LNCaP clone FGC (cell line): Measurements from ENCODE around the gene IQGAP3.

Source experiments
- DNase-seq: peaks from one replicate; pipeline ENCODE4 v3.0.0-alpha.2; 2011; ENCODE audit warnings: low read depth
- H3K4me3 ChIP-seq: 2 replicates; pipeline ENCODE4 v1.5.1; 2011; ENCODE audit warnings: mild to moderate bottlenecking, low read depth, low read length, control low read depth
- TF ChIP-seq, protein P1 (sequence below): IDR thresholded peaks from 2 replicates; pipeline ENCODE4 v1.5.1; 2012; ENCODE audit warnings: mild to moderate bottlenecking; ENCODE audit not compliant: control insufficient read depth, insufficient read depth; ENCODE audit errors: extremely low read depth

Gene IQGAP3

DNA sequence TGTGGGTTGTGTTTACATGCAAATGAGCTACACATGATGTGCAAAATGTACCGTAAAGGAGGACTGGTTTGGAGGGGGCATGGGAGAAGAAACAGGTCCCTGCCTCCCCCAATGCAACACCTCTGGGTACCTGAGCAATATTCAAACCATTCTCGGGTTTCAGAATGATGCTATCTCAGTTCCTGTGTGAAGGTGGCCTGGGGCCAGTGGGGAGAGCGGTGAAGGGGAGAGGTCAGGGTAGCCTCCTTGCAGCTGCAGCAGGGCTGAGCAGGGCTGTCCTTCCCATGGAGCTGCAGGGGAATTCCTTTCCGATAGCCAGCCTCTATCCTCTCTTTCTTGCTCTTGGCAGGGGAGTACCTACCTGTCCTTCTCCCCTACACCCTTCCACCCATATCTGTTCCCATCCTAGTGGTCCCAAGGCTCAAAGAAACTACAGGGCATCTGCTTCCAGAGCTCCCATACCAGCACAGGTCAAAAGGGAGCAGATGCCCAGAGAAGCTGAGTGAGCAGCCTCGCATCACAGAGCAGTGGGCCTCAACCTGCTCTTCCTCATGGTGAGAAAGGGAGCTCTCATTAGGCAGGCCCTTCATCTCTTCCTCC, 83.7 kb downstream of the IQGAP3 start:
- no peak for DNase-seq
- TF ChIP-seq, protein P1, sequence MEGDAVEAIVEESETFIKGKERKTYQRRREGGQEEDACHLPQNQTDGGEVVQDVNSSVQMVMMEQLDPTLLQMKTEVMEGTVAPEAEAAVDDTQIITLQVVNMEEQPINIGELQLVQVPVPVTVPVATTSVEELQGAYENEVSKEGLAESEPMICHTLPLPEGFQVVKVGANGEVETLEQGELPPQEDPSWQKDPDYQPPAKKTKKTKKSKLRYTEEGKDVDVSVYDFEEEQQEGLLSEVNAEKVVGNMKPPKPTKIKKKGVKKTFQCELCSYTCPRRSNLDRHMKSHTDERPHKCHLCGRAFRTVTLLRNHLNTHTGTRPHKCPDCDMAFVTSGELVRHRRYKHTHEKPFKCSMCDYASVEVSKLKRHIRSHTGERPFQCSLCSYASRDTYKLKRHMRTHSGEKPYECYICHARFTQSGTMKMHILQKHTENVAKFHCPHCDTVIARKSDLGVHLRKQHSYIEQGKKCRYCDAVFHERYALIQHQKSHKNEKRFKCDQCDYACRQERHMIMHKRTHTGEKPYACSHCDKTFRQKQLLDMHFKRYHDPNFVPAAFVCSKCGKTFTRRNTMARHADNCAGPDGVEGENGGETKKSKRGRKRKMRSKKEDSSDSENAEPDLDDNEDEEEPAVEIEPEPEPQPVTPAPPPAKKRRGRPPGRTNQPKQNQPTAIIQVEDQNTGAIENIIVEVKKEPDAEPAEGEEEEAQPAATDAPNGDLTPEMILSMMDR, result no peak
- H3K4me3 ChIP-seq, result no peak overlapping the region

DNA sequence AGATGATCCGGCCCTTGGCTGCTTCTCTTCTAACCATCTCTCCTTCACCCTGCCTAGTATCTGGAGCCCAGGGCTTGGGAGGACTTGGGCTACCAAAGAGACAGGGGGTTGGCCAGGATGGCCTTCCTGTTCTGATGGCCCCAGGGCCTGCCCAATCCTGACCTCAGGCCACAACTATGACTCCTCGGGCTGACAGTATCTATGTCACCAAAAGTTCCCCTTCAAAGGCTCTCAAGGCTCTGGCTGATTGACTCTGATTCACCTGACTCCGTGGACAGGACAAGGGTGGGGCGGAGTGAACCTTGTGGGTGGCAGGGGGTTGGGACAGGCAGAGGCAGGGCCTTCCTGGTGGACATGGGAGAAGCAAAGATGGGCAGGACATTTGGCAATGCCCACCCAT, 84.5 kb downstream of the IQGAP3 start:
- TF ChIP-seq, protein P1, result no peak
- no peak overlapping the region for H3K4me3 ChIP-seq
- DNase-seq, result no peak

DNA sequence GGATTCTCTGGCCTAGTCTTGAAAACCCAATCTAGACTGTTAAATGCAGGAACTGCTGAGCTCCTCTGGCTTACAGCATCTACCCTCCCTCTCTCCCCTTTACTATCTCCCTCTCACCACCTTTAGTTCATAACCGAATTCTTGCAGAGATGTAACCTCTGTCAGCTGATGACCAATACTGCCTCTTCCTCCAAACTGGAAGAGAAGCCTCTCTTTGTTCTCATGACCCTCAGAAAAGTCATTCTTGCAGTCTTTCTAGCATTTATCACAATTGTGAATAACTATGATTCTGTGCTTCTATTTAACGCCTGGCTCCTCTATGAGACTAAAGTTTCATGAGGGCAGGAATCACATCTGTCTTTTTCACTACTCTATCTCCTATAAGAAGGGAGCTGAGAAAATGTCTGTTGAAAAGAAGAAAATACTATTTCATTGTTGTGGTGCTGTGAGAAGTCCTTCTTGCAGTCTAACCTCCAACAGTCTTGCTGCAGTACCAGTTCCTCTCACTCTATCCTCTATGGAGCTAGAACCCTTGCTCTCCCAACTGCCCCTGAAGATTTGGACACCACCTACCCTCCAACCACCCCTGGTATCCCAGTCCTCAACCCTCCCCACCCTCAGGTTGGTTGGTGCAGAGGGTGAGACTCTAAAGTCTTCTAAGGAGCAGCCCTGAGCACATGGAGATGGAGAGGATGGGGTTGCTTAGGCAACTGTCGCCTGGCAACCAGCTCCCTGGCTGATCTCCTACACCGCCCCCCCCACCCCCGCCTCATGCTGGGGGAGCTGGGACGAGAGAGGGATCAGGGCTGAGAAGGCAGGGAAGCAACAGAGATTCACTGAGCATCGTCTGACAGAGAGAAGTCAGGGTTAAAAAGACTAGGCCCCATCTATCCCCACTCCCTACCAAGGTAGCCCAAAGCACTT, 85.7 kb downstream of the IQGAP3 start:
- no peak for DNase-seq
- TF ChIP-seq, protein P1, result no peak
- H3K4me3 ChIP-seq, result no peak overlapping the region

DNA sequence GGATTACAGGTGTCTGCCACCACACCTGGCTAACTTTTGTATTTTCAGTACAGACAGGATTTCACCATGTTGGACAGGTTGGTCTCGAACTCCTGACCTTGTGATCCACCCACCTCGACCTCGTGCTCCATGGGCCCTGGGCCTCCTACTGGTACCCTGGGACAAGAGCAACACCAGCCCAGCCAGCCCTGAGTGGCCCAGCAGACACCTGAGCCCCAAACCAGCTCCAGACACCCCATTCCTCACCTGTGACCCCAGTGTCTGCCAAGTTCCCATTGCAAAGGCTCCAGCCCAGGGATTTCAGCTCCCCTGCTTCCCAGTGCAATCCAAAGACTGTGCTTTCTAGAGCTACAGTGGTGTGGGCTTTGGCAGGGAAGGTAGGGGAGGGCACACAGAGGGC, 86.4 kb downstream of the IQGAP3 start:
- DNase-seq, result no peak
- TF ChIP-seq, protein P1, result no peak
- no peak overlapping the region for H3K4me3 ChIP-seq

DNA sequence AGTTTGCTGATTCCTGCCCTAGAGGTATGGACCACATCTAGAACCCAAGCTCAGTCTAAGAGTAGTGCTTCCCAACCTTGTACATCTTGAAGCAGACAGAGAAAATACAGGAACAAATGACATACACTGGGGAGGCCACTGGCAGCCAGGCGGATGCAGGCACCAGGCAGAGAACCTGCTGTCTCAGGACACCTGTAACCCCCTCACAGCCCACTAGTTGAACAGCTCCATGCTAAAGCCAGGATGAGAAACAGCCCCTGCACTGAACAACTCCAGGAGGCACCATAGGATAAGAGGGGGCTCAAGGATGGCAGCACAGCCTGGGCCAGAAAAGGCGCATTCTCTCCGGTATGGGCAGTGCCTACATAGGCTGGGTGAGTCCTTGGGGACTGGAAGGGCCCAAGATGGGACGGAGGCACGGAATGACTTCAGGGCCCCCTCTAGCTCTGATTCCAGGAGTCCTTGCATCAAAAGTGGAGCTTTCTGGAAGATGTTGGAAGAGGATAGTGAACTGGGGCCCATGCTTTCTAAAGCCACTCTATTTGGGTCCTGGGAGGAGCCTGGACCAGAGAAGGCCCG, 87.8 kb downstream of the IQGAP3 start:
- H3K4me3 ChIP-seq, result no peak overlapping the region
- TF ChIP-seq, protein P1, result no peak
- DNase-seq, result no peak

DNA sequence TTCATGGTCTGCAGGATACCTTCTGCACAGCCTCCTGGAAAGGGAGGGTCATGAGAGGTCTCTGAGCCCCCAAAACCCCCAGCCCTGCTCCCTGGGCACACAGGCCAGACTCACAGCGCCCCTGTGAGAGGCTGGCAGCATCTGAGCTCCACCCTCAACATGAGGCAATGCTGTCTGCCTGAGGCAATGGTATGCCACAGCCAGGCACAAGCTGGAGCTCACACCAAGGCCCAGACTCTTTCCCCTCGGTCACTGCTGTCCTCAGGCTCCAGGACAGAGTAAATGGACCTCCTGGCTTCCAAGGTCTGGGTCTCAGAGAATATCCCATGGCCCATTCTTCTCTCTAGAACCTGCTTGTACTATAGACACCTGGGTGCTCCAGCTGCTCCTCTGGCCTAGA, 89.0 kb downstream of the IQGAP3 start:
- TF ChIP-seq, protein P1, result no peak
- H3K4me3 ChIP-seq, result no peak overlapping the region
- DNase-seq, result no peak
